Effector memory CD8-positive, alpha-beta T cell (primary cell): Measurements from ENCODE around the gene PYURF.
A peak's percentile ranks its signal among the peaks of the same experiment; 100 is the strongest.

ENCODE experiments used
- ATAC-seq: fragments of 150-1000 bp; cut with Tn5 transposase; replicated peaks from 2 replicates; pipeline ENCODE4 v1.10.0; 2021; ENCODE audit warnings: mild to moderate bottlenecking, moderate library complexity
- DNase-seq, 3 experiments: peaks; one replicate each; pipeline ENCODE4 v3.0.0; 2021
- H3K27ac Mint-ChIP-seq, 2 donors: one replicate each; pipeline ENCODE4 v1.8.0; 2022; ENCODE audit warnings: mild to moderate bottlenecking in 2 of 2, mixed read lengths in 2 of 2, moderate library complexity in 2 of 2
- H3K27me3 Mint-ChIP-seq, 2 donors: one replicate each; pipeline ENCODE4 v1.8.0; 2022; ENCODE audit warnings: mixed read lengths in 2 of 2
- H3K36me3 Mint-ChIP-seq: one replicate; pipeline ENCODE4 v1.8.0; 2022; ENCODE audit warnings: mild to moderate bottlenecking, moderate library complexity, mixed read lengths; ENCODE audit not compliant: insufficient read depth
- H3K4me1 Mint-ChIP-seq, 2 donors: one replicate each; pipeline ENCODE4 v1.8.0; 2022; ENCODE audit warnings: low read depth in 2 of 2, mixed read lengths in 2 of 2
- H3K4me3 Mint-ChIP-seq, 2 donors: one replicate each; pipeline ENCODE4 v1.8.0; 2022; ENCODE audit warnings: mild to moderate bottlenecking in 2 of 2, mixed read lengths in 2 of 2, moderate library complexity in 2 of 2
- H3K9me3 Mint-ChIP-seq, 2 donors: one replicate each; pipeline ENCODE4 v1.8.0; 2022; ENCODE audit warnings: mixed read lengths in 2 of 2

The PYURF gene

GRCh38 chr4:88526221-88526815 lies 2.7 kb upstream of the PYURF start:
- H3K27ac Mint-ChIP-seq = peak overlapping the region in 1 of 2 donors; percentile 97
- peaks cover 13 to 29% of the 10 kb centered on the region in 2 donors for H3K4me1 Mint-ChIP-seq
- ATAC-seq (no peak), DNase-seq (no peak)
- H3K27me3 Mint-ChIP-seq = no peaks in the 10 kb centered on the region
- H3K4me3 Mint-ChIP-seq = peak overlapping the region in 1 of 2 donors; percentile 27
- no peaks in the 10 kb centered on the region for H3K9me3 Mint-ChIP-seq
- H3K36me3 Mint-ChIP-seq = peaks cover 16% of the 10 kb centered on the region

GRCh38 chr4:88524171-88524570 lies 595 bp upstream of the PYURF start:
- no peaks in the 10 kb centered on the region for H3K27me3 Mint-ChIP-seq
- peak overlapping the region; percentile 94 to 97 for H3K27ac Mint-ChIP-seq
- peak overlapping the region; percentile 95 to 98 for H3K4me3 Mint-ChIP-seq
- peaks cover 19% of the 10 kb centered on the region for H3K36me3 Mint-ChIP-seq
- H3K4me1 Mint-ChIP-seq = peaks cover 15 to 37% of the 10 kb centered on the region in 2 donors
- H3K9me3 Mint-ChIP-seq = no peaks in the 10 kb centered on the region
- DNase-seq (no peak), ATAC-seq (no peak)

- H3K27ac Mint-ChIP-seq = peak overlapping the region; percentile 94 to 97
- peak; percentile 33 for ATAC-seq
- H3K9me3 Mint-ChIP-seq = no peaks in the 10 kb centered on the region
- H3K27me3 Mint-ChIP-seq = no peaks in the 10 kb centered on the region
- peak overlapping the region; percentile 95 to 98 for H3K4me3 Mint-ChIP-seq
- H3K4me1 Mint-ChIP-seq = peaks cover 15 to 37% of the 10 kb centered on the region in 2 donors
- peaks cover 14% of the 10 kb centered on the region for H3K36me3 Mint-ChIP-seq
- DNase-seq = peak in 1 of 3 experiments; percentile 18
Measured at GRCh38 chr4:88522702-88523324, 763 bp downstream of the PYURF start.

DNA sequence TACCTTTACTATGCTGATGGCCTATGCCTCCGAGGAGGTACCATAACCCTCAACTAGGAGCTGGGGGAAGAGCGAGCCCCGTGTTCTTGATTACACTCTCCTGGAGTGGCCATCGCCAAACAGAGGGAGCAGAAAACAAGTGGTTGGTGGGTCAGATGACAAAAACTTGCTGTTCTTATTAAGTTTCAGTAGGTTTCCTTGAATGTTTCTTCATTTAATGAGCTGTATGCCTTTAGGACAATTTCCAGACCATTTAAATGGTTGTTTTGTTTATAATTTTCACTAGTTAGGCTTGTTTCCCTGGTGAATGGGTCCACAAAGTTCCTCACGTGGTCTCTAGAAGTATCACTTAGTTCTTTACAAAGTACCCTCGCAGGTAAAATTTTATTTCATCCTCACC lies 4.7 kb downstream of the PYURF start:
- no peak overlapping the region for H3K27ac Mint-ChIP-seq

GRCh38 chr4:88517825-88518224 lies 5.8 kb downstream of the PYURF start:
- Mint-ChIP-seq H3K27me3 (peaks cover 0 to 13% of the 10 kb centered on the region in 2 donors), H3K9me3 (no peaks in the 10 kb centered on the region), H3K36me3 (peaks cover 5% of the 10 kb centered on the region), H3K4me3 (no peak overlapping the region), H3K4me1 (peaks cover 10 to 20% of the 10 kb centered on the region in 2 donors), H3K27ac (no peak overlapping the region)
- ATAC-seq (no peak), DNase-seq (no peak)

More for the DNA sequence above, 4.7 kb downstream of the PYURF start:
- DNase-seq (no peak), ATAC-seq (no peak)
- Mint-ChIP-seq H3K4me1 (peaks cover 13 to 24% of the 10 kb centered on the region in 2 donors), H3K4me3 (no peak overlapping the region), H3K27me3 (peaks cover 0 to 2% of the 10 kb centered on the region in 2 donors), H3K36me3 (peaks cover 7% of the 10 kb centered on the region), H3K9me3 (no peaks in the 10 kb centered on the region)

GRCh38 chr4:88516746-88517145 lies 6.8 kb downstream of the PYURF start:
- H3K27me3 Mint-ChIP-seq = peaks cover 0 to 14% of the 10 kb centered on the region in 2 donors
- H3K9me3 Mint-ChIP-seq = no peaks in the 10 kb centered on the region
- H3K36me3 Mint-ChIP-seq = peaks cover 3% of the 10 kb centered on the region
- DNase-seq (no peak), ATAC-seq (no peak)
- no peak overlapping the region for H3K27ac Mint-ChIP-seq
- peaks cover 3 to 10% of the 10 kb centered on the region in 2 donors for H3K4me1 Mint-ChIP-seq
- H3K4me3 Mint-ChIP-seq = no peak overlapping the region

- no peak for ATAC-seq
- no peak for DNase-seq
- no peaks in the 10 kb centered on the region for H3K4me1 Mint-ChIP-seq
- H3K27me3 Mint-ChIP-seq = peaks cover 0 to 14% of the 10 kb centered on the region in 2 donors
- H3K36me3 Mint-ChIP-seq = peaks cover 3% of the 10 kb centered on the region
- H3K9me3 Mint-ChIP-seq = no peaks in the 10 kb centered on the region
- H3K27ac Mint-ChIP-seq = no peak overlapping the region
- no peak overlapping the region for H3K4me3 Mint-ChIP-seq
Measured at GRCh38 chr4:88514557-88515511, 8.7 kb downstream of the PYURF start.

DNA sequence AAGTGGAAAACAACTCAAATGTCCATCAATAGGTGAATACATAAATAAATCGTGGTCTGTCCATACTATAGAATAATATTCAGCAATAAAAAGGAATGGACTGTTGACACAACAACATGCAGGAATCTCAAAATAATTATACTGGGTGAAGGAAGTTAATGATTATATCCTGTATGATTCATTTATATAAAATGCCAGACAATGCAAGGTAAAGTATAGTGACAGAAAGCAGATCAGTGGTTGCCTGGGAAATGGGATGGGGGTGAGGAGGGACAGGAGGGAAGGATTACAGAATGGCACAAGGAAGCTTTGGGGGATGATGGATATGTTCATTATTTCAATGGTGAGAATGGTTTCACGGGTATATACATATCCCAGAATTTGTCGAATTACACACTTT lies 12.3 kb downstream of the PYURF start:
- H3K27ac Mint-ChIP-seq = no peak overlapping the region
- H3K4me1 Mint-ChIP-seq = no peaks in the 10 kb centered on the region
- no peaks in the 10 kb centered on the region for H3K9me3 Mint-ChIP-seq
- H3K36me3 Mint-ChIP-seq = peaks cover 3% of the 10 kb centered on the region
- ATAC-seq (no peak), DNase-seq (no peak)
- H3K4me3 Mint-ChIP-seq = no peak overlapping the region
- peaks cover 0 to 14% of the 10 kb centered on the region in 2 donors for H3K27me3 Mint-ChIP-seq

GRCh38 chr4:88503344-88503743 lies 20.2 kb downstream of the PYURF start:
- Mint-ChIP-seq H3K36me3 (peaks cover 13% of the 10 kb centered on the region), H3K27ac (no peak overlapping the region), H3K4me1 (no peaks in the 10 kb centered on the region), H3K27me3 (no peaks in the 10 kb centered on the region), H3K4me3 (no peak overlapping the region), H3K9me3 (no peaks in the 10 kb centered on the region)
- DNase-seq = no peak
- no peak for ATAC-seq

DNA sequence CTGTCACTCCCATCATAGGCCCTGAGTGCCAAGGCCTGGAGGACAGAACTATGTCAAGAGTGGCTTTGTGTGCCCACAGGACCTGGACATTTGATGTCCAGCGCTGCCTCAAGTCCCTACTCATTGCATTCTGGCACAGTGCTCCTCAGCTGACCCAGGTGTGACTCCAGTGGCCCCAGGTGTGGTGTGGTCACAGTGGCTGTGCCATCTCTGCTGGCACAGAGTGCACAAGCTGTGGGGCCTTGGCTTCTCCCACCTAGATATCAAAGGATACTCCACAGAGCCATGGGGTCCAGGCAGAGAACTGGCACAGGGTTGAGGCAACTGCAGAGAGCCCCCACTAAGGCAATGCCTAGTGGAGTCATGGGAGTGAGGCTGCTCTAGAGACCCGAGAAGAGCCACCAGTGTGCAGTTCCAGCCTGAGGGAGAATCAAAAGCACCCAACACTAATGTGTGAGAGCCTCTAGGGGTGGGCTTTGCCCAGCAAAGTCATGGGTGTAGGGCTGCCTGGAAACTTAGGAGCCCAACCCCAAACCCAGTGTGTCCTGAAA lies 25.6 kb downstream of the PYURF start:
- H3K9me3 Mint-ChIP-seq = no peaks in the 10 kb centered on the region

DNA sequence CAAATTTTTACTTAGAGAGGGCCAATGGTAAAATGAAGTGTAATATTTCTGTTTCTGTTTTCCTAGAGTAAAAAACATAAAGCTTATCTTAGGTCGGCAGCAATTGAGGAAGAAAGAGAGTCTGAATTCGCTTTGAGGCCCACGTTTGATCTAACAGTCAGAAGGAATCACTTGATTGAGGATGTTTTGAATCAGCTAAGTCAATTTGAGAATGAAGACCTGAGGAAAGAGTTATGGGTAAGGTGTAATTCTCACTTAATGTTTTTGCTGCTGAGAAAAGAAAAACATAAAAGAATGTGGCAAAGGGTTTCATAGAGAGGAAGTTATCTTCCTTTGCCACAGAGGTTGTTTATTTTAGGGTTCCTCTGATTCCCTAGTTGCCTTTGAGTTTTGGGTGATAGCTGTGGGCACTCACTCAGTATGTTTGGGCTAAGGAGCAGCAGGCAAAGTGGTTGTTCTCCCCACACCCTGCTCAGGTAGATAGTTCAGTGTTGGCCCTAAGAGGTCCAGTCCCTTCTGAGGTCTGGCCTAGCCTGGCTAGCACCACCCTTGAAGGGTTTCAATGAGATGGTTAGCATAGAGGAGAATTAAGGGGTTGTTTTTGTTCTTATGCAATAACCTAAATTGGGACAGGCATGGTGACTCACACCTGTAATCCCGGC lies 34.3 kb downstream of the PYURF start:
- ATAC-seq (peak; percentile 14), DNase-seq (no peak)
- peak overlapping the region; percentile 76 to 88 for H3K27ac Mint-ChIP-seq
- no peaks in the 10 kb centered on the region for H3K27me3 Mint-ChIP-seq
- H3K4me3 Mint-ChIP-seq = no peak overlapping the region
- no peaks in the 10 kb centered on the region for H3K9me3 Mint-ChIP-seq
- peaks cover 13% of the 10 kb centered on the region in 2 donors for H3K4me1 Mint-ChIP-seq
- H3K36me3 Mint-ChIP-seq = peaks cover 32% of the 10 kb centered on the region

More for the DNA sequence above, 25.6 kb downstream of the PYURF start:
- DNase-seq = no peak
- Mint-ChIP-seq H3K36me3 (peaks cover 13% of the 10 kb centered on the region), H3K4me3 (no peak overlapping the region), H3K4me1 (no peaks in the 10 kb centered on the region), H3K27ac (no peak overlapping the region), H3K27me3 (no peaks in the 10 kb centered on the region)
- ATAC-seq = no peak

DNA sequence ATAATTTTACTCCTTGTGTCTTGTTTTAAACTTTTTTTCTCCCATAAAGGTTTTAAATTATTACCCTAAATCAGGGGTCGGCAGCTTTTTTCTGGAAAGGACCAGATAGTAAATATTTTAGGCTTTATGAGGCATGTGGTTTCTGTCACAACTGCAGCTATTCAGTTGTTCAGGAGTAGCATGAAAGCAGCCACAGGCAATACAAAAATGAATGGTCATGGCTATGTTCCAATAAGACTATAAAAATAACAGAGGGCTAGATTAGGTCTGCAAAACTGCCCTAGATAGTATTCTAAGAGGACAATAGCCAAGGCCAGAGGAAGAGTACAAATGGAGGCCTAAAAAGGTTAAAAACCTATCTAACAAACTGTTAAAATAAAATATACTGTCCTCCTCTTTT lies 42.0 kb downstream of the PYURF start:
- H3K36me3 Mint-ChIP-seq = peaks cover 40% of the 10 kb centered on the region
- H3K4me1 Mint-ChIP-seq = peaks cover 3 to 6% of the 10 kb centered on the region in 2 donors
- ATAC-seq = no peak

GRCh38 chr4:88478247-88478646 lies 45.3 kb downstream of the PYURF start:
- Mint-ChIP-seq H3K27ac (no peak overlapping the region), H3K9me3 (no peaks in the 10 kb centered on the region), H3K4me1 (peaks cover 0 to 3% of the 10 kb centered on the region in 2 donors), H3K4me3 (no peak overlapping the region), H3K27me3 (no peaks in the 10 kb centered on the region), H3K36me3 (peaks cover 28% of the 10 kb centered on the region)
- ATAC-seq (no peak), DNase-seq (no peak)

More for the DNA sequence above, 42.0 kb downstream of the PYURF start:
- Mint-ChIP-seq H3K27me3 (no peaks in the 10 kb centered on the region), H3K27ac (no peak overlapping the region), H3K9me3 (no peaks in the 10 kb centered on the region), H3K4me3 (no peak overlapping the region)
- DNase-seq = no peak
